Smooth muscle cell of the brain vasculature (primary cell): Measurements from ENCODE around the gene GPATCH2L.

Experiments used
- DNase-seq: peaks from one replicate; pipeline ENCODE4 v3.0.0-alpha.2; 2012; ENCODE audit warnings: low read depth, low spot score

Gene GPATCH2L

GRCh38 chr14:76196980-76197695 is 45.4 kb downstream of the GPATCH2L start:
- no peak for DNase-seq

GRCh38 chr14:76201162-76201561 is 49.4 kb downstream of the GPATCH2L start:
- DNase-seq, result no peak

- peak; percentile 77 for DNase-seq
Observed at GRCh38 chr14:76203086-76204001, 51.6 kb downstream of the GPATCH2L start.

DNA sequence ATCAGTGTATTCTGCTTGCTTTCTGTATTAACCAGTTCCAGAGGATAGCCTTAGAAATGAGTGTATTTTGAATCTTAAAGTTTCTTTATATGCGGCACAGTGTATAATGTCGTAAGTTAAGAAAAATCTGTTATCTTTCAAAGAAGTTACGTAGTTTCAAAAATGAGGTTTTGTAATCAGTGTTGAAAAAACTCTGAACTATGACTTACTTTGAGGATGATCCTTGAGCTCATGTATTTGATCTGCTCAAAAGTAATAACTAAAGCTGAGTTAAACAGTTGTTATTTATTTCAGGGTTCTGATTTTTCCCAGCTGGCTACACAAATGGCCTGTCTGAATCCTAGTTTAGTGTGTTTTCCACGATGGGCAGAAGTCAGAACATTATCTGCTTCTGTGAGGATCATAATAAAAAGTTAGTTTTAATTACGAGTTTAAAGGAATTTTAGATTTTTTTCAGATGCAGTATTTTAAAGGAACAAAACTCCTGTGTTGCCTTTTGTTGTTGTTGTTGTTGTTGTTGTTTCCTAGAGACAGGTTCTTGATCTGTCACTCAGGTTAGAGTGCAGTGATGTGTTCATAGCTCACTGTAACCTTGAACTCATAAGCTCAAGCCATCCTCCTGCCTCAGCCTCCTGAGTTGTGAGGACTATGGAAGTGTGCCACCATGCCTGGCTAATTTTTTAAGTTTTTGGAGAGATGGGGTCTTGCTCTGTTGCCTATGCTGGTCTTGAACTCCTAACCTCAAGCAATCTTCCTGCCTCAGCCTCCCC is 52.9 kb downstream of the GPATCH2L start:
- no peak for DNase-seq

DNA sequence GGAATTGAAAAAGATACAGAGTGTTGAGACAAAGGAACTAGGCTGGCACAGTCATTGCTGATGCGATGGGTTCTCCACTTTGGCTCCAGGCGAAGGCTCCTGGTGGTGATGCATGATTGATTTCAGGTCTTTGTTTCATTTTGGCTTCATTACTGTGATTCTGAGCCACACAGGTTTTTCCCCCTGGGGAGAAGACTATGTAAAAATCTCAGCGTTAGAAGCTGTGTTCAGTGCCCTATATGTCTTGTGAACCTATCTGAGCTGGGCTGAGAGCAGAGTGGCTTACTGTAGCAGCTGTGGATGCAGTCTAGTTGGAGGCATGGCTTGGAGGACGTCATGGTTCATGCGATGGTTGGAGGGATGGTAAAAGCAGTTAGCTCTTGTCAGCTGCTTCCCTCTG is 54.0 kb downstream of the GPATCH2L start:
- DNase-seq, result no peak

DNA sequence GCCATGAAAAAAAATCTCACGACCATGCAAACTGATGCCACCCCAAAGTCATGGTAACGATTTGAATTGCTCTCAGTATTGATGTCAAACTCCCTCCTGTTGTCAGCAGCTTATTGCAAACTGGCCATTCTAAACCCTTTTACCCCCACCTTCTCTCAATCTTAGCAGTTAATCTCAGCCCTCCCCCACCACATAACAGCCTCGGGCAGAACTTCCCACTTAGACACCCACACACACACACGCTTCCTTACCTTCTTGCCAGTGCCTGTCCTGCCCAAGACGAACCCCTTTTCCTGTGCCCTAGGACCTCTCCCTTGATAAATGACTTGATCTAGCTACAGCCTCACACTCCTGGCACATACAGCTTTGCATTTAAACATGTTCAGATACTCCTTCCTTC is 56.6 kb downstream of the GPATCH2L start:
- no peak for DNase-seq

- DNase-seq, result no peak
Observed at GRCh38 chr14:76212242-76212641, 60.5 kb downstream of the GPATCH2L start.

DNA sequence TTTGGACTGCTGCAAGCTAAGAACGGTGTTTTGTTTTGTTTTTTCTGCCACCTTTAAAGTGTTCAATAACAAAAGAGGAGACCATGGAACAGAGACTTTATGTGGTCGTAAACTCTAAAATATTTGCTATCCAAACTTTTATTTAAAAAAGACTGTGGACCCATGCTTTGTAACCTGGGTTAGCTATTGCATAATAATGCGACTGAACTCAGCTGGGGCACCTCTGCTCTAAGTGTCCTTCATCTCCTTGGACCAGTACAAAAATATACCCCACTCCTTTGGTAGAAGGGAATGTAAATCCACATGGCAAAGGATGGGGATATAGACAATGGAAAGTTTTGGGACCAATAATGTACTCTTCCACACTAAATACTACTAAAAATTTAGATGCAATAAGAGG is 65.5 kb downstream of the GPATCH2L start:
- no peak for DNase-seq

DNA sequence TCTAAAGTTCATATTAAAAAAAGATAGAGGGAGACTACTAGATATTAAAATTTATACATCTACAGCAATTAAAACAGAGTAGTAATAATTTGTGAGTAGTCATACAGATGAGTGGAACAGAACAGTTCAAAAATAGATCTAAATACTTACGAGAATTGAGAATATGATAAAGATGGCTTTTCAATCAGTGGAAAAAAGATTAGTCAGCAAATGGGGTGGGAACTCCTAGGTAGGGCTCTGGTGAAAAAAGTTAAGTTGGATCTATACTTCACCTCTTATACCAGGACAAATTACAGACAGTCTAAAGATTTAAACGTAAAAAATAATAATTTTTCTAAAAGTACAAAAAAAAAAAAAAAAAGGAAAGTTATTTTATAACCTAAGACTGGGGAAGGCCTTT is 66.9 kb downstream of the GPATCH2L start:
- DNase-seq, result no peak

GRCh38 chr14:76219873-76220272 is 68.2 kb downstream of the GPATCH2L start:
- no peak for DNase-seq

GRCh38 chr14:76227450-76228050 is 75.8 kb downstream of the GPATCH2L start:
- DNase-seq, result no peak

DNA sequence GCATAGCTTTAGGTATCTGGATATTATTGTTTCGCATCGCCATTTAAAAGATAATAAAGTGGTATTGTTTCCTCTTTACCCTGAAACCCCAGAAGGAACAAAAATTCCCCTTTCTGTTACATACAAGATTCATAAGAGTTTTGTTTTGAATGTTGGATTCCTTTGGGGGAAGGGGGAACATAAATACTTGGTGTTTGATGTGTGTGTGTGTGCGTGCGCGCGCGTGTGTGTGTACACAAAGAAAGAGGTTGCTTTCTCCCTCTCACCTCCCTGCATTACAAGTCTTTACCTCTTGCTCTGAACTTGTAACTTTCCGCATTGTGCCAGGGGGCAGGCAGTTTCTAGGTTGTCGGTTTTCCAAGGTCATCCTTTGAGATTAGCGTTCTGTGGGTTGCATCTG is 76.4 kb downstream of the GPATCH2L start:
- DNase-seq, result no peak

- no peak for DNase-seq
Observed at GRCh38 chr14:76232800-76233199, 81.1 kb downstream of the GPATCH2L start.

- DNase-seq, result no peak
Observed at GRCh38 chr14:76235628-76236027, 83.9 kb downstream of the GPATCH2L start.

DNA sequence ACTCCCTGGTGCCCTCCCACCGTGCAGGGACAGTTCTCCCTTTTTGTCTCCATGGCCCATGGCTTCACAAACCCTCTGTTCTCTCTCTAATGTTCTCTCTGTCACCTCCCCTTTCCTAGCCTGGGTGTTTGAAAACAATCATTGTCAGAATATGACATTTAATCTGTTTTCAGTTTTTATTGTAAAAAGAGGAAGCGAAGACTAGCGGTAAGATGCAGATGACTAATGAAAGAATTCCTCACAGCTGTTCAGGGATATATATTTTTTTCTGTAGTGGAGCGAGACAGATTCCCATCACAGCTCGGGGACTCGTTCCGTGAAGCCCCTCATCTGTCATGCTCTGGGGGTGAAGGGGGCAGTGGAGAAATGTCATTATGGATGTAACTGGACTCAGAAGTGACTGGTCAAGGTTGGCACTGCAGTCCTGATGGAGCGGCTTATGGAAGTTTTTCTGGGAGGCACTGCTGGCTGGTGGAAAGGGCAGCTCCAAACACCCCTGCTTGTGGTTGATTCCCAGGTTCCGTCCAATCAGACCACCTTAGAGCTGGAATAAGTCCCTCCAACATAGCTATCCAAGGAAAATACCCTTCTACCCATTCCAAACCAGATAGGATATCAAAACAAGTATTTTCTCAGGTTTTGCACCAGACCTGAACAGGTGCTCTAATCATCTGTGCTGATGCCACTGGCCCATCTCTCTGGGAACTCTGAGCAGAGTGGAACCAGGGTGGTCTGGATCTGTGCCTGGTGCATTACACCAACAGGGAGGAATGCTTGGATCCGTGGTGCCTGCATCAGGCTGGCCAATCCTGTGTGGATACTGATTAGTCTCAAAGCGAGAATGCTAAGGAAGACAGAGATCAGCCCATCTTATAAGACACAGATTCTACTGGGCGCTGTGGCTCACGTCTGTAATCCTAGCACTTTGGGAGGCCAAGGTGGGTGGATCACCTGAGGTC is 84.7 kb downstream of the GPATCH2L start:
- DNase-seq, result no peak

- DNase-seq, result no peak
Observed at GRCh38 chr14:76237349-76237990, 85.7 kb downstream of the GPATCH2L start.

GRCh38 chr14:76245097-76245496 is 93.4 kb downstream of the GPATCH2L start:
- no peak for DNase-seq

GRCh38 chr14:76250302-76250701 is 98.6 kb downstream of the GPATCH2L start:
- DNase-seq, result no peak

- no peak for DNase-seq
Observed at GRCh38 chr14:76252471-76252870, 100.7 kb downstream of the GPATCH2L start.

DNA sequence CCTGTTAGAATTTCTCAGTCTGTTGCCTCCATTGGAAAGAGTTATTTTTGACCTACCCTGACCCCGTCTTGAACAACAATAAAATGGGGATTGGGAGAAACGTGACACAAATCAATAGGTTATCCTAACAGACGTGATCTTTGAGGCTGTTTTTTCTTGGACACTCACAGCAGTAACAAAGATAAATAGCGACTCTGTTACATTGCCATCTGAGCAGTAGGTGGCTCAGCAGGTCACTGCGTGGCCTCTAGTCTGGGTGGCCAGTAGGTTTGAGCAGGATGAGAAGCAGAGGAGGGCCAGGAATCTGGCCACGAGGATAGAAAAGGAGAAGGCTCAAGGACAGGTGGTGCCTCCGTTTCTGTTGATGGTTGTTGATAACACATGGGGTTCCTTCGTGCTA is 101.4 kb downstream of the GPATCH2L start:
- no peak for DNase-seq
